HepG2 (cell line): ENCODE results near the gene FBF1. TPM values are rescaled to one million over a fixed set of nuclear protein-coding genes. Genes with fewer than 3 reads are reported as not detected.

Experiments used
- CCAR2 ChIP-seq: fragments of 200-400 bp; formaldehyde crosslinking; optimal IDR thresholded peaks from 2 replicates; pipeline ENCODE3; 2018; ENCODE audit warnings: low read depth, mild to moderate bottlenecking, low read length, moderate library complexity
- CSRNP1 ChIP-seq: sonication (generic); formaldehyde crosslinking; IDR thresholded peaks from 2 replicates; pipeline ENCODE4 v1.8.1; 2023; ENCODE audit warnings: mild to moderate bottlenecking, missing genetic modification reagents
- DPF2 ChIP-seq: sonication (generic); formaldehyde crosslinking; IDR thresholded peaks from 2 replicates; pipeline ENCODE4 v1.4.0; 2020; ENCODE audit warnings: mild to moderate bottlenecking, low read depth, missing genetic modification reagents, borderline replicate concordance
- DRAP1 ChIP-seq: IDR thresholded peaks from 2 replicates; pipeline ENCODE4 v1.6.1; 2016; ENCODE audit warnings: missing genetic modification reagents, missing compliant biosample characterization
- GPN1 ChIP-seq: sonication (generic); formaldehyde crosslinking; IDR thresholded peaks from 2 replicates; pipeline ENCODE4 v1.5.1; 2020; ENCODE audit warnings: missing genetic modification reagents, borderline replicate concordance
- IKZF5 ChIP-seq: IDR thresholded peaks from 2 replicates; pipeline ENCODE4 v1.6.1; 2018; ENCODE audit warnings: missing genetic modification reagents, mild to moderate bottlenecking, missing compliant biosample characterization
- MLXIP ChIP-seq: sonication (generic); formaldehyde crosslinking; IDR thresholded peaks from 2 replicates; pipeline ENCODE4 v1.9.0; 2021; ENCODE audit warnings: missing genetic modification reagents, borderline replicate concordance
- NPAS2 ChIP-seq: sonication (generic); formaldehyde crosslinking; IDR thresholded peaks from 2 replicates; pipeline ENCODE4 v1.8.0; 2022; ENCODE audit warnings: mild to moderate bottlenecking, missing genetic modification reagents, borderline replicate concordance
- NRL ChIP-seq: sonication (generic); formaldehyde crosslinking; IDR thresholded peaks from 2 replicates; pipeline ENCODE4 v1.5.0; 2020; ENCODE audit warnings: missing genetic modification reagents, mild to moderate bottlenecking, moderate library complexity, borderline replicate concordance
- ONECUT2 ChIP-seq: sonication (generic); formaldehyde crosslinking; IDR thresholded peaks from 2 replicates; pipeline ENCODE4 v1.4.0; 2020; ENCODE audit warnings: missing genetic modification reagents
- SP140L ChIP-seq: sonication (generic); formaldehyde crosslinking; IDR thresholded peaks from 2 replicates; pipeline ENCODE4 v1.4.0; 2020; ENCODE audit warnings: missing genetic modification reagents, borderline replicate concordance
- TRIM24 ChIP-seq: sonication (generic); formaldehyde crosslinking; IDR thresholded peaks from 2 replicates; pipeline ENCODE4 v1.8.0; 2022; ENCODE audit warnings: mild to moderate bottlenecking, missing genetic modification reagents
- YY1 ChIP-seq: IDR thresholded peaks from 2 replicates; pipeline ENCODE4 v1.6.1; 2011; ENCODE audit warnings: low read length, low read depth, moderate library complexity, mild to moderate bottlenecking; ENCODE audit not compliant: insufficient read depth, insufficient replicate concordance
- ZNF143 ChIP-seq: sonication (generic); formaldehyde crosslinking; IDR thresholded peaks from 2 replicates; pipeline ENCODE4 v1.4.0; 2020; ENCODE audit warnings: missing genetic modification reagents
- ZNF431 ChIP-seq: sonication (generic); formaldehyde crosslinking; IDR thresholded peaks from 2 replicates; pipeline ENCODE4 v1.9.0; 2022; ENCODE audit warnings: missing genetic modification reagents, low read depth, mild to moderate bottlenecking, borderline replicate concordance
- ZNF780A ChIP-seq: sonication (generic); formaldehyde crosslinking; IDR thresholded peaks from 2 replicates; pipeline ENCODE4 v1.8.0; 2022; ENCODE audit warnings: mild to moderate bottlenecking, missing genetic modification reagents, moderate library complexity
- polyA plus RNA-seq, 8 experiments: library from polyadenylated mRNA; depleted of rRNA in 3 of 8; stranded (reverse) in 7 of 8; unstranded in 1 of 8; fragments of >200 nt; fragmentation: Illumina TruSeq in 4 of 8; extraction: Trizol in 4 of 8; gene quantifications; 2 replicates each; pipeline versions ENCODE4 v1.2.1 to v1.2.3, GENCODE V29; 2011 to 2016; ENCODE audit warnings: low read depth in 4 of 8, missing spikeins in 1 of 8, mixed read lengths in 1 of 8; ENCODE audit not compliant: insufficient read depth in 1 of 8
- total RNA-seq, 5 experiments: library from RNA; depleted of rRNA; stranded (reverse); fragments of >200 nt; fragmentation: Illumina TruSeq; extraction: Trizol; gene quantifications; 2 replicates each; pipeline ENCODE4 v1.2.3, GENCODE V29; 2016; ENCODE audit warnings: low read depth in 1 of 5
- TF ChIP-seq, protein P1 (sequence below): sonication (generic); formaldehyde crosslinking; IDR thresholded peaks from 2 replicates; pipeline ENCODE4 v1.4.0; 2020; ENCODE audit warnings: mild to moderate bottlenecking, missing genetic modification reagents

The FBF1 gene
- total and polyA plus RNA-seq, 2 of the 13 experiments (the other 11 are each of a cell fraction or from before 2014, with no cell fraction given), result 2.4 to 8.1 TPM

DNA sequence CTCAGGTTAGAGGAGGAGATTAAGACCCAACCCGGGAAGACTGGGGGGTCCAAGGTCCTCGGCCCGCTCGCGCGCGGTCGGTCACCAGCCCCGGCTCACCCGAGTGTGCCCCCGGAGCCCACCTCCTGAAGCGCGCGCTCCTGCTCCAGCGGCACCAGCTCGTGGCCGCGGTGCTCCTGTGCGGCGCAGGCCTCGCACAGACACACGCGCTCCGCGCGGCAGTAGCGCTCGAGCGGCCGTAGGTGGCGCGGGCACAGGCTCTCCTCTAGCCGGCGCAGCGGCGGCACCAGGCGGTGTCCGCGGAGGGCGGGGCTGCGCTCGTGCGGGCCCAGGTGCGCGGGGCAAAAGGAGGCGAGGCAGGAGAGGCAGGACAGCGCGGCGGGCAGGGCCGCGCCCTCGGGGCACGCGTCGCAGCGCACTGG, 63.1 kb downstream of the FBF1 start (continued):
- TF ChIP-seq DPF2 (CRISPR knock-in tag) (0 out of 2 replicates have a peak, but pooled peaks have one; percentile 49), DRAP1 (CRISPR knock-in tag) (no peak), NRL (CRISPR knock-in tag) (no peak), CSRNP1 (CRISPR knock-in tag) (0 out of 2 replicates have a peak, but pooled peaks have one; percentile 12), CCAR2 (no peak), ZNF780A (no peak), MLXIP (CRISPR knock-in tag) (0 out of 2 replicates have a peak, but pooled peaks have one; percentile 35), NPAS2 (CRISPR knock-in tag) (no peak), ZNF143 (CRISPR knock-in tag) (no peak), YY1 (no peak), GPN1 (peak; percentile 77; the same call in 1 of the 2 replicates), TRIM24 (CRISPR knock-in tag) (no peak), IKZF5 (CRISPR knock-in tag) (no peak), SP140L (CRISPR knock-in tag) (no peak), ZNF431 (CRISPR knock-in tag) (no peak; the same call in 1 of the 2 replicates), ONECUT2 (CRISPR knock-in tag) (no peak)
- TF ChIP-seq, protein P1, sequence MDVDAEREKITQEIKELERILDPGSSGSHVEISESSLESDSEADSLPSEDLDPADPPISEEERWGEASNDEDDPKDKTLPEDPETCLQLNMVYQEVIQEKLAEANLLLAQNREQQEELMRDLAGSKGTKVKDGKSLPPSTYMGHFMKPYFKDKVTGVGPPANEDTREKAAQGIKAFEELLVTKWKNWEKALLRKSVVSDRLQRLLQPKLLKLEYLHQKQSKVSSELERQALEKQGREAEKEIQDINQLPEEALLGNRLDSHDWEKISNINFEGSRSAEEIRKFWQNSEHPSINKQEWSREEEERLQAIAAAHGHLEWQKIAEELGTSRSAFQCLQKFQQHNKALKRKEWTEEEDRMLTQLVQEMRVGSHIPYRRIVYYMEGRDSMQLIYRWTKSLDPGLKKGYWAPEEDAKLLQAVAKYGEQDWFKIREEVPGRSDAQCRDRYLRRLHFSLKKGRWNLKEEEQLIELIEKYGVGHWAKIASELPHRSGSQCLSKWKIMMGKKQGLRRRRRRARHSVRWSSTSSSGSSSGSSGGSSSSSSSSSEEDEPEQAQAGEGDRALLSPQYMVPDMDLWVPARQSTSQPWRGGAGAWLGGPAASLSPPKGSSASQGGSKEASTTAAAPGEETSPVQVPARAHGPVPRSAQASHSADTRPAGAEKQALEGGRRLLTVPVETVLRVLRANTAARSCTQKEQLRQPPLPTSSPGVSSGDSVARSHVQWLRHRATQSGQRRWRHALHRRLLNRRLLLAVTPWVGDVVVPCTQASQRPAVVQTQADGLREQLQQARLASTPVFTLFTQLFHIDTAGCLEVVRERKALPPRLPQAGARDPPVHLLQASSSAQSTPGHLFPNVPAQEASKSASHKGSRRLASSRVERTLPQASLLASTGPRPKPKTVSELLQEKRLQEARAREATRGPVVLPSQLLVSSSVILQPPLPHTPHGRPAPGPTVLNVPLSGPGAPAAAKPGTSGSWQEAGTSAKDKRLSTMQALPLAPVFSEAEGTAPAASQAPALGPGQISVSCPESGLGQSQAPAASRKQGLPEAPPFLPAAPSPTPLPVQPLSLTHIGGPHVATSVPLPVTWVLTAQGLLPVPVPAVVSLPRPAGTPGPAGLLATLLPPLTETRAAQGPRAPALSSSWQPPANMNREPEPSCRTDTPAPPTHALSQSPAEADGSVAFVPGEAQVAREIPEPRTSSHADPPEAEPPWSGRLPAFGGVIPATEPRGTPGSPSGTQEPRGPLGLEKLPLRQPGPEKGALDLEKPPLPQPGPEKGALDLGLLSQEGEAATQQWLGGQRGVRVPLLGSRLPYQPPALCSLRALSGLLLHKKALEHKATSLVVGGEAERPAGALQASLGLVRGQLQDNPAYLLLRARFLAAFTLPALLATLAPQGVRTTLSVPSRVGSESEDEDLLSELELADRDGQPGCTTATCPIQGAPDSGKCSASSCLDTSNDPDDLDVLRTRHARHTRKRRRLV, result no peak
